Activated CD4-positive, CD25-positive, alpha-beta regulatory T cell treated with anti-CD3 and anti-CD28 coated beads, Interleukin-2, amount 50 U/mL, for 16 hours (primary cell): ENCODE results near the gene HHIPL1.
"Not testable (repeated sequence)": the region's sequence is repeated elsewhere in the genome, so short reads cannot be mapped to it uniquely, and the experiment has no call there.

Source experiments
- DNase-seq: peaks from one replicate; pipeline ENCODE4 v3.0.0-alpha.2; 2020; ENCODE audit warnings: low read depth, low spot score

Gene HHIPL1

GRCh38 chr14:99660006-99660566 lies 15.2 kb downstream of the HHIPL1 start:
- DNase-seq = no peak

GRCh38 chr14:99660794-99661193 lies 15.9 kb downstream of the HHIPL1 start:
- no peak for DNase-seq

- DNase-seq = not testable (repeated sequence)
These were observed 16.3 kb downstream of the HHIPL1 start for GRCh38 chr14:99661206-99661605.

GRCh38 chr14:99662846-99663245 lies 17.9 kb downstream of the HHIPL1 start:
- no peak for DNase-seq

GRCh38 chr14:99663386-99664057 lies 18.6 kb downstream of the HHIPL1 start:
- no peak for DNase-seq

GRCh38 chr14:99664058-99664936 lies 19.4 kb downstream of the HHIPL1 start:
- DNase-seq = no peak

GRCh38 chr14:99664937-99665273 lies 20.0 kb downstream of the HHIPL1 start:
- no peak for DNase-seq

GRCh38 chr14:99666533-99666932 lies 21.6 kb downstream of the HHIPL1 start:
- DNase-seq = no peak

GRCh38 chr14:99667045-99667444 lies 22.1 kb downstream of the HHIPL1 start:
- DNase-seq = no peak

- no peak for DNase-seq
These were observed 22.9 kb downstream of the HHIPL1 start for GRCh38 chr14:99667821-99668220.

- no peak for DNase-seq
These were observed 23.7 kb downstream of the HHIPL1 start for GRCh38 chr14:99668307-99669295.

- DNase-seq = no peak
These were observed 25.7 kb downstream of the HHIPL1 start for GRCh38 chr14:99670361-99671234.

- DNase-seq = no peak
These were observed 26.6 kb downstream of the HHIPL1 start for GRCh38 chr14:99671235-99672224.

- DNase-seq = no peak
These were observed 27.8 kb downstream of the HHIPL1 start for GRCh38 chr14:99672506-99673304.

- DNase-seq = no peak
These were observed 28.6 kb downstream of the HHIPL1 start for GRCh38 chr14:99673305-99674063.

GRCh38 chr14:99674064-99674650 lies 29.2 kb downstream of the HHIPL1 start:
- no peak for DNase-seq

GRCh38 chr14:99674776-99675381 lies 29.9 kb downstream of the HHIPL1 start:
- no peak for DNase-seq
